IPS-NIHi7 (cell line): ENCODE data around the gene MAST4.

ENCODE experiments used
- DNase-seq: peaks from one replicate; pipeline ENCODE4 v3.0.0; 2012; ENCODE audit warnings: mixed read lengths; ENCODE audit errors: extremely low spot score

Gene MAST4

GRCh38 chr5:67129768-67130167, 533.6 kb downstream of the MAST4 start:
- no peak for DNase-seq

- no peak for DNase-seq
Observed at GRCh38 chr5:67133217-67133616, 537.0 kb downstream of the MAST4 start.

GRCh38 chr5:67133776-67134175, 537.6 kb downstream of the MAST4 start:
- DNase-seq: no peak

- DNase-seq: no peak
Observed at GRCh38 chr5:67135381-67135984, 539.3 kb downstream of the MAST4 start.

GRCh38 chr5:67139030-67139429, 542.8 kb downstream of the MAST4 start:
- DNase-seq: no peak

GRCh38 chr5:67140413-67140812, 544.2 kb downstream of the MAST4 start:
- DNase-seq: no peak

GRCh38 chr5:67141644-67142043, 545.5 kb downstream of the MAST4 start:
- no peak for DNase-seq

GRCh38 chr5:67142816-67143215, 546.6 kb downstream of the MAST4 start:
- DNase-seq: no peak

GRCh38 chr5:67143549-67143948, 547.4 kb downstream of the MAST4 start:
- no peak for DNase-seq

GRCh38 chr5:67144183-67144639, 548.0 kb downstream of the MAST4 start:
- DNase-seq: no peak

GRCh38 chr5:67146574-67146973, 550.4 kb downstream of the MAST4 start:
- DNase-seq: no peak

- DNase-seq: no peak
Observed at GRCh38 chr5:67146981-67147380, 550.8 kb downstream of the MAST4 start.

GRCh38 chr5:67147760-67148159, 551.6 kb downstream of the MAST4 start:
- no peak for DNase-seq

- DNase-seq: no peak
Observed at GRCh38 chr5:67149057-67149950, 553.1 kb downstream of the MAST4 start.

- peak; percentile 32 for DNase-seq
Observed at GRCh38 chr5:67149951-67150523, 553.8 kb downstream of the MAST4 start.

GRCh38 chr5:67152400-67152799, 556.2 kb downstream of the MAST4 start:
- no peak for DNase-seq

- DNase-seq: no peak
Observed at GRCh38 chr5:67153292-67153691, 557.1 kb downstream of the MAST4 start.

GRCh38 chr5:67154556-67155206, 558.5 kb downstream of the MAST4 start:
- no peak for DNase-seq

GRCh38 chr5:67156976-67157583, 560.9 kb downstream of the MAST4 start:
- peak; percentile 46 for DNase-seq

GRCh38 chr5:67160272-67160671, 564.1 kb downstream of the MAST4 start:
- no peak for DNase-seq

GRCh38 chr5:67160985-67161384, 564.8 kb downstream of the MAST4 start:
- DNase-seq: no peak

- DNase-seq: no peak
Observed at GRCh38 chr5:67161767-67162166, 565.6 kb downstream of the MAST4 start.
